NT2/D1 (cell line): ENCODE data around the gene SIK1.

Source experiments
- SUZ12 ChIP-seq: IDR thresholded peaks from 2 replicates; pipeline ENCODE4 v1.6.1; 2011; ENCODE audit not compliant: insufficient read length, insufficient read depth; ENCODE audit errors: extremely low read depth
- YY1 ChIP-seq: IDR thresholded peaks from 2 replicates; pipeline ENCODE4 v1.6.1; 2011; ENCODE audit not compliant: insufficient read length, insufficient read depth
- ZNF274 ChIP-seq: IDR thresholded peaks from 2 replicates; pipeline ENCODE4 v1.6.1; 2011; ENCODE audit warnings: mild to moderate bottlenecking, low read depth, low read length

DNA sequence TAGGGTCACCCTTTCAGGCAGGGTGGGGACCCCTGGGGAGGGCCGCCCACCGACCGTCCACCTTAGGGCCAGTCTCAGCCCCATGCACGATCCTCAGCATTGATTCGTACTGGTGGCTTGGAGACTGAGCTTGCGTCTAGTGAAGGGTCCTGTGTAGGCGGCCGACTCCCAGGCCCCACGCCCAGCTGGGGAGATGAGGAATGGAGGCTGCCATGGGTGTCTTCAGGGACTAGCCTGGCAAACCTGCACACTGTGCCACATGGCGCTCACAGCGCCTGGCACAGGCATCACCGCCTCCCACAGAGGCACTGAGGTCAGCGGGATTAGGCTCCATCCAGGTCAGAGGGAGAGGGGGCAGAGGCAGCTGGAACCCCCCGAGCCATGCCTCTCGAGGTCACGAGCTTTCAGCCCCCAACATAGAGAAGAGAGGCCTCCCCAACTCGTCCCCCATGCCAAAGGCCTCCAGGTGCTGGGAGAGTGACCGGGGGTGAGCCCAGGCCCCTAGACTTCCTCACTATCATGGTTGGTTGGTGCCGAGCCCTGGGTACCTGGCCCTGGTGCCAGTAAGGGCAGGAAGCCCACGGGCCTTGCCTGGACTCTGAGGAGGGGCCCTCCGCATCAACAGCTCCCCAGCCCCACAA is 51.0 kb downstream of the SIK1 start:
- no peak for TF ChIP-seq YY1
- TF ChIP-seq ZNF274 = no peak
- no peak for TF ChIP-seq SUZ12
